HEK293T (cell line): Measurements from ENCODE around the gene MKI67.

Experiments
- CTCF ChIA-PET: fragments of 350-600 bp; formaldehyde crosslinking; extraction: SDS; loops from one replicate; lab custom pipeline; 2021; ENCODE audit warnings: antibody characterized with exemption, inconsistent platforms; lab: Yijun Ruan, JAX
- POLR2A ChIA-PET: fragments of 350-600 bp; formaldehyde crosslinking; extraction: SDS; loops from one replicate; lab custom pipeline; 2020; ENCODE audit warnings: antibody characterized with exemption, inconsistent platforms; lab: Yijun Ruan, JAX
- DNase-seq: peaks from one replicate; pipeline ENCODE4 v3.0.0; 2012; ENCODE audit warnings: mixed read lengths; ENCODE audit errors: extremely low spot score
- ARNT ChIP-seq: fragments of 450-650 bp; IDR thresholded peaks from 2 replicates; pipeline ENCODE4 v1.6.1; 2017; ENCODE audit warnings: mild to moderate bottlenecking
- BHLHE40 ChIP-seq: fragments of 450-650 bp; IDR thresholded peaks from 2 replicates; pipeline ENCODE4 v1.6.1; 2016; ENCODE audit warnings: mild to moderate bottlenecking, moderate library complexity, borderline replicate concordance
- CTBP1 ChIP-seq: fragments of 450-650 bp; IDR thresholded peaks from 2 replicates; pipeline ENCODE4 v1.6.1; 2016; ENCODE audit warnings: borderline replicate concordance
- ELF4 ChIP-seq: fragments of 450-650 bp; IDR thresholded peaks from 2 replicates; pipeline ENCODE4 v1.6.1; 2017; ENCODE audit warnings: antibody characterized with exemption
- FOXA1 ChIP-seq: fragments of 450-650 bp; IDR thresholded peaks from 2 replicates; pipeline ENCODE4 v1.6.1; 2016; ENCODE audit warnings: mild to moderate bottlenecking
- FOXK2 ChIP-seq: fragments of 450-650 bp; IDR thresholded peaks from 2 replicates; pipeline ENCODE4 v1.6.1; 2016; ENCODE audit warnings: mild to moderate bottlenecking
- FOXM1 ChIP-seq: fragments of 450-650 bp; IDR thresholded peaks from 2 replicates; pipeline ENCODE4 v1.6.1; 2017; ENCODE audit warnings: mild to moderate bottlenecking, borderline replicate concordance
- HDGF ChIP-seq: fragments of 450-650 bp; IDR thresholded peaks from 2 replicates; pipeline ENCODE4 v1.6.1; 2017; ENCODE audit warnings: antibody characterized with exemption, borderline replicate concordance
- L3MBTL2 ChIP-seq: fragments of 450-650 bp; conservative IDR thresholded peaks from 2 replicates; pipeline ENCODE4 v1.6.1; 2016; ENCODE audit warnings: mild to moderate bottlenecking
- LEF1 ChIP-seq: fragments of 450-650 bp; IDR thresholded peaks from 2 replicates; pipeline ENCODE4 v1.6.1; 2017; ENCODE audit warnings: mild to moderate bottlenecking, borderline replicate concordance
- NFRKB ChIP-seq: fragments of 450-650 bp; IDR thresholded peaks from 2 replicates; pipeline ENCODE4 v1.6.1; 2016; ENCODE audit warnings: mild to moderate bottlenecking, moderate library complexity
- SP1 ChIP-seq: fragments of 450-650 bp; IDR thresholded peaks from 2 replicates; pipeline ENCODE4 v1.6.1; 2017
- SUZ12 ChIP-seq: fragments of 450-650 bp; IDR thresholded peaks from 2 replicates; pipeline ENCODE4 v1.6.1; 2016; ENCODE audit warnings: mild to moderate bottlenecking
- TARDBP ChIP-seq: fragments of 450-650 bp; IDR thresholded peaks from 2 replicates; pipeline ENCODE4 v1.6.1; 2016
- ZNF384 ChIP-seq: fragments of 450-650 bp; IDR thresholded peaks from 2 replicates; pipeline ENCODE4 v1.6.1; 2016
- TF ChIP-seq, protein P1 (sequence below): fragments of 450-650 bp; IDR thresholded peaks from 2 replicates; pipeline ENCODE4 v1.6.1; 2016

MKI67 gene, protein sequence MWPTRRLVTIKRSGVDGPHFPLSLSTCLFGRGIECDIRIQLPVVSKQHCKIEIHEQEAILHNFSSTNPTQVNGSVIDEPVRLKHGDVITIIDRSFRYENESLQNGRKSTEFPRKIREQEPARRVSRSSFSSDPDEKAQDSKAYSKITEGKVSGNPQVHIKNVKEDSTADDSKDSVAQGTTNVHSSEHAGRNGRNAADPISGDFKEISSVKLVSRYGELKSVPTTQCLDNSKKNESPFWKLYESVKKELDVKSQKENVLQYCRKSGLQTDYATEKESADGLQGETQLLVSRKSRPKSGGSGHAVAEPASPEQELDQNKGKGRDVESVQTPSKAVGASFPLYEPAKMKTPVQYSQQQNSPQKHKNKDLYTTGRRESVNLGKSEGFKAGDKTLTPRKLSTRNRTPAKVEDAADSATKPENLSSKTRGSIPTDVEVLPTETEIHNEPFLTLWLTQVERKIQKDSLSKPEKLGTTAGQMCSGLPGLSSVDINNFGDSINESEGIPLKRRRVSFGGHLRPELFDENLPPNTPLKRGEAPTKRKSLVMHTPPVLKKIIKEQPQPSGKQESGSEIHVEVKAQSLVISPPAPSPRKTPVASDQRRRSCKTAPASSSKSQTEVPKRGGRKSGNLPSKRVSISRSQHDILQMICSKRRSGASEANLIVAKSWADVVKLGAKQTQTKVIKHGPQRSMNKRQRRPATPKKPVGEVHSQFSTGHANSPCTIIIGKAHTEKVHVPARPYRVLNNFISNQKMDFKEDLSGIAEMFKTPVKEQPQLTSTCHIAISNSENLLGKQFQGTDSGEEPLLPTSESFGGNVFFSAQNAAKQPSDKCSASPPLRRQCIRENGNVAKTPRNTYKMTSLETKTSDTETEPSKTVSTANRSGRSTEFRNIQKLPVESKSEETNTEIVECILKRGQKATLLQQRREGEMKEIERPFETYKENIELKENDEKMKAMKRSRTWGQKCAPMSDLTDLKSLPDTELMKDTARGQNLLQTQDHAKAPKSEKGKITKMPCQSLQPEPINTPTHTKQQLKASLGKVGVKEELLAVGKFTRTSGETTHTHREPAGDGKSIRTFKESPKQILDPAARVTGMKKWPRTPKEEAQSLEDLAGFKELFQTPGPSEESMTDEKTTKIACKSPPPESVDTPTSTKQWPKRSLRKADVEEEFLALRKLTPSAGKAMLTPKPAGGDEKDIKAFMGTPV (N-terminal part only)

GRCh38 chr10:128125944-128126764 is at the start of gene MKI67:
Gene MKI67, minus strand, starts transcription at chr10:128126423. Its CDS starts 756 bp downstream, at chr10:128125667.
- ChIA-PET POLR2A (no interaction called here), CTCF (interaction anchor here (1.2 kb wide), 1 partner anchor 48 kb away, joined by 3 read pairs; no protein-coding TSS in a partner anchor)
- peak; percentile 98 for TF ChIP-seq FOXM1
- no peak for TF ChIP-seq BHLHE40
- DNase-seq, result peak; percentile 91

DNA sequence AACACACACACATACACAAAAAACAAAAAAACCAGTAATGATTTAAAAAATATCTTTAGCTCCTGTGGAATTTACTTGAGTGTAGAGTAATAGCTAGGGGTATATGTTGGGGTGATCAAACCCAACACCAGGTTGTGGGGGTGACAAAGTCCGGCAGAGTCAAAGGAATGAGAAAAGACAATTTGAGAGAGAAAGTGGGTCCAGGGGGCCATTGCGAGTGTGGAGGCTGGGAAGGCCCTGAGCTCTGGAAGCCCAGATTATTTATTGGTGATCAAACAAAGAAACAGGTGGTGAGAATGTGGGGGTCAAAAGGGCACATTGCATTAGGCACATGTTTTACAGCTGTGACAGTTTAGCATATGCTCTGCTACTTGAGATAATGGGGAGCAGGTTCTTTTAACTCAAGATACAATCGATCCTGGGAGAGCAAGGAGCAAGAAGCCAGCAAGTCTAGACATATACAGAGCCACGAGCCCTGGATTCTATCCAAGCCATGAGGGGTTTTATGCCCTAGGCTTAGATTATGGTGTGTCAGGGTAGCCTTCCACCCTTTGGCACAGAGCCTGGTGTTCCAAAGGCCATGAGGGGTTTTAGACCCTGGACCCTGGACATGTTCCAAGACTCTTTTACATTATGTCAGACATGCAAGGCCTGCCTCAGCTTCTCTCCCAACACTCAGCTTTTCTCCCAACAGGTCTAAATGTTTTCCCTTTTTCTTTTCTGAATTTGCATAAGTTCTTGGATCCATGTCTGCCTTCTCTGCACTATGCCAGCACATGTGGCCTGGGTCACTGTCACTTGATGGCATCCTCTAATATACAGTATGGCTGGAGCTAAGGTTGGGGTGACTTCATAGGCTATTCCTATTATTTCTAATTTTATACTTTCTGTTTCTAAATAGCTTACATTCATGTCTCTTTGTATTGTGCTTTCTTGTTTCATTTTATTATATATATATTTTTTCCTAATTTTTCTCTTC is 48.6 kb upstream of the MKI67 start:
- ChIA-PET POLR2A (no interaction called here), CTCF (no interaction called here)
- TF ChIP-seq CTBP1 (no peak), ARNT (no peak), SP1 (no peak), SUZ12 (no peak), FOXA1 (no peak)
- TF ChIP-seq, protein P1, sequence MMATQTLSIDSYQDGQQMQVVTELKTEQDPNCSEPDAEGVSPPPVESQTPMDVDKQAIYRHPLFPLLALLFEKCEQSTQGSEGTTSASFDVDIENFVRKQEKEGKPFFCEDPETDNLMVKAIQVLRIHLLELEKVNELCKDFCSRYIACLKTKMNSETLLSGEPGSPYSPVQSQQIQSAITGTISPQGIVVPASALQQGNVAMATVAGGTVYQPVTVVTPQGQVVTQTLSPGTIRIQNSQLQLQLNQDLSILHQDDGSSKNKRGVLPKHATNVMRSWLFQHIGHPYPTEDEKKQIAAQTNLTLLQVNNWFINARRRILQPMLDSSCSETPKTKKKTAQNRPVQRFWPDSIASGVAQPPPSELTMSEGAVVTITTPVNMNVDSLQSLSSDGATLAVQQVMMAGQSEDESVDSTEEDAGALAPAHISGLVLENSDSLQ, result no peak
- no peak for DNase-seq

DNA sequence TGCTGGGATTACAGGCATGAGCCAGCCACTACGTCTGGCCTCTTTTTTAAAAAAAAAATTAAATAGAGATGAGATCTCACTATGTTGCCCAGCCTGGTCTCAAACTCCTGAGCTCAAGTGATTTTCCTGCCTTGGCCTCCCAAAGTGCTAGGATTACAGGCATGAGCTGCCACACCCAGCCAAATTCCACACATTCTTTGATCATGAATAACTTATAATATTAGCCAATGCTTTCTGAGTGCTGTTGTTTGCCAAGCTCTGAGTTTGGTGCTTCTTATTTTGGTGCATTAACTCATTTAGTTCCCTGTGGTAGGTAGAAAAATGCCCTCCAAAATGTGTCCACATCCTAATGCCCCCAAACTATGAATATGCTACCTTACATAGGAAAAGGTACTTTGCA is 47.2 kb upstream of the MKI67 start:
- ChIA-PET POLR2A (no interaction called here), CTCF (interaction anchor here (0.7 kb wide), 1 partner anchor 35 kb away, joined by 5 read pairs; no protein-coding TSS in a partner anchor)
- no peak for TF ChIP-seq ZNF384
- TF ChIP-seq, protein P1, result no peak
- TF ChIP-seq CTBP1, result no peak
- TF ChIP-seq NFRKB, result no peak
- TF ChIP-seq L3MBTL2, result no peak
- no peak for TF ChIP-seq BHLHE40
- no peak for TF ChIP-seq LEF1
- no peak for TF ChIP-seq ELF4
- no peak for TF ChIP-seq ARNT
- TF ChIP-seq TARDBP, result no peak
- no peak for TF ChIP-seq FOXK2
- no peak for TF ChIP-seq FOXM1
- TF ChIP-seq SUZ12, result no peak
- TF ChIP-seq SP1, result no peak
- TF ChIP-seq FOXA1, result no peak
- TF ChIP-seq HDGF, result no peak
- DNase-seq, result no peak

GRCh38 chr10:128172756-128173155 is 46.5 kb upstream of the MKI67 start:
- ChIA-PET POLR2A (no interaction called here), CTCF (no interaction called here)
- no peak for DNase-seq
- TF ChIP-seq TARDBP (no peak), HDGF (no peak), FOXM1 (no peak), ELF4 (no peak), SUZ12 (no peak), BHLHE40 (no peak), L3MBTL2 (no peak)
- TF ChIP-seq, protein P1, result no peak

- no peak for DNase-seq
- no peak for TF ChIP-seq ZNF384
- TF ChIP-seq SUZ12, result no peak
- no peak for TF ChIP-seq FOXK2
- TF ChIP-seq FOXA1, result no peak
- TF ChIP-seq L3MBTL2, result no peak
- TF ChIP-seq SP1, result no peak
- no peak for TF ChIP-seq HDGF
- TF ChIP-seq TARDBP, result no peak
- no peak for TF ChIP-seq BHLHE40
- TF ChIP-seq ELF4, result no peak
- TF ChIP-seq ARNT, result no peak
- TF ChIP-seq FOXM1, result no peak
- TF ChIP-seq, protein P1, result no peak
- no peak for TF ChIP-seq LEF1
- no peak for TF ChIP-seq NFRKB
- no peak for TF ChIP-seq CTBP1
- ChIA-PET POLR2A (no interaction called here), CTCF (no interaction called here)
Observed at GRCh38 chr10:128169811-128170379, 43.7 kb upstream of the MKI67 start.
